ENCODE measurements around the gene NBDY.
A peak's percentile ranks its signal among the peaks of the same experiment; 100 is the strongest.
"Not testable (repeated sequence)": the region's sequence is repeated elsewhere in the genome, so short reads cannot be mapped to it uniquely, and the experiment has no call there.

The NBDY gene

GRCh38 chrX:56796641-56797395, 67.8 kb downstream of the NBDY start:
- Mint-ChIP-seq H3K9me3 (peaks cover 11% of the 10 kb centered on the region), H3K36me3 (ENCODE audit: low read depth) (peaks cover 62% of the 10 kb centered on the region), H3K27ac (no peak overlapping the region), H3K27me3 (no peaks in the 10 kb centered on the region), H3K4me1 (ENCODE audit: low read depth) (peaks cover 68% of the 10 kb centered on the region), H3K4me3 (no peak overlapping the region)
- intact Hi-C loops (cut with micrococcal nuclease): no loop called here

DNA sequence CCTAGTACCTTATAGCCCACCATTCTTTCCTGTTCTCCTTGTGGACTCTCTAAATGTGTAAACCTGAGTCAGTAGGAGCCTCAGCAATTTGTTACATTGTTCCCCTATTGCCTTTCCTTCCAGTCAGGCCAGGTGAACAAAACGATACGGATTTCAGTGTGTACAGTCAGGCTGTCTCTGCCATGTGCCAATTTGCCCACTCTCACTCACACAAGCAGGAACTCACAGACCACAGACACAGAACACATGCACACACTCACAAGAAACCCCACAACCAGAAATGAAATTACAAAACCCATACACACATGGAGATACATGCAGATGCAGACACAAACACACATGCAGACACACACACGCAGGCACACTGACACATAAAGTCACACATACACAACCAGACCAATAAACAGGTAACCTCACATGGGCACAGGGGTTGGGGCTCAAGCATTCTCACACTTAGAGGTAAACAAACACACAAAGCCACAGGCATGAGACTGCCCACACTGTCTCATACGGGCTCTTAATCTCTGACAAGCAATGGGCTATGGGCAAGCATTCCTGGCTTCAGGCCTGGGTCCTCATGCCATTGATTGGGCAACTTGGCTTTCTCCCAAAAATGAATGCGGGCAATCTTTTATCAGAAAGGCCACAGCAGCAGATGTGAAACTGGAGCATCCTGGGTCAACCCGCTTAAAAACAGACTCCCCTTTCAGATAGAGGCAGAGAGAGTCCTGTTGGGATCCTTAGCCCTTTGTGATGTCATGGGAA, 68.7 kb downstream of the NBDY start:
- peaks cover 61% of the 10 kb centered on the region for H3K4me1 Mint-ChIP-seq (ENCODE audit: low read depth)

DNA sequence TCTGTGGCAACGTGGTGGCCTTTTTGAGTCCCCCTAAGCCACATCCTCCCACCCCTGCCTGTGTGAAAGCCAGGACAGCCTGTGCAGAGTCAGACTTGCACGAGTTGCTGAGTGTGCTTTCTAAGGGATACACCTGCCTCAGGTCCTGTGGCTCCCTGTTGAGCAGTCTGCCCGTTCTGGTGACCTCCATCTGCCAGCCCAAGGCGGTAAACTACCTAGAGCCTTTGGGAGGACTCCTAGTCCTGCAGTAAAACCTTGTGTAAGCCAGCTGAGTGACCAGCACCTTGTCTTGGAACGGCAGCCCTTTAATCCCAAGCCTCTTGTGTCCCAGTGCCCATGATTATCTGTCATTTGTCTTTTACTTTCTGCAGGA, 69.3 kb downstream of the NBDY start:
- intact Hi-C loops (cut with micrococcal nuclease): no loop called here
- Mint-ChIP-seq H3K4me3 (no peak overlapping the region), H3K36me3 (ENCODE audit: low read depth) (peaks cover 70% of the 10 kb centered on the region), H3K9me3 (peaks cover 11% of the 10 kb centered on the region), H3K4me1 (ENCODE audit: low read depth) (peaks cover 58% of the 10 kb centered on the region), H3K27me3 (no peaks in the 10 kb centered on the region), H3K27ac (no peak overlapping the region)

More for the DNA sequence above, 68.7 kb downstream of the NBDY start:
- H3K36me3 Mint-ChIP-seq (ENCODE audit: low read depth): peaks cover 66% of the 10 kb centered on the region
- intact Hi-C loops (cut with micrococcal nuclease): no loop called here
- H3K4me3 Mint-ChIP-seq: no peak overlapping the region
- H3K9me3 Mint-ChIP-seq: peaks cover 11% of the 10 kb centered on the region
- no peaks in the 10 kb centered on the region for H3K27me3 Mint-ChIP-seq
- no peak overlapping the region for H3K27ac Mint-ChIP-seq

- H3K27me3 Mint-ChIP-seq: no peaks in the 10 kb centered on the region
- no peak overlapping the region for H3K4me3 Mint-ChIP-seq
- H3K36me3 Mint-ChIP-seq (ENCODE audit: low read depth): peaks cover 67% of the 10 kb centered on the region
- no peak overlapping the region for H3K27ac Mint-ChIP-seq
- intact Hi-C loops (cut with micrococcal nuclease): no loop called here
- peaks cover 11% of the 10 kb centered on the region for H3K9me3 Mint-ChIP-seq
- H3K4me1 Mint-ChIP-seq (ENCODE audit: low read depth): peaks cover 56% of the 10 kb centered on the region
These were observed 70.1 kb downstream of the NBDY start for GRCh38 chrX:56798866-56799758.

DNA sequence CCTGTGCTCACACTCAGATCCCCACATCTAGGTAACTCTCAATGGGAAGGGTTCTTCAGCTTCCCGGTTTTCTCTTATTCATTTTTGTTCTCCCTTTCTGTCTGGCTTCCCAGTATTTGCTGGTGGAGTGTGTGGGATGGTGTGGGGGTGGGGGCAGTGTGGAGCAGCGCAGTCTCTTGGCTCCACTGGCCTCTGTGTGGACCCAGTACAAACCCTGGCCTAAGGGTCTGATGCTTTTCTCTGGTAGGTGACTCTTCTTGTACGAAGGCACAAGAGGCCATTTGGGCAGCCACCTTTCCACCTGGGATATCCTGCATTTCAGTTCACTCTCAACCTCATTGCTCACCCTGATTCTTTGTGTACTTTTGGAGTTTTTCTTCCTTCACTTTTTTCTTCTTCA, 71.3 kb downstream of the NBDY start:
- intact Hi-C loops (cut with micrococcal nuclease): no loop called here
- H3K4me1 Mint-ChIP-seq (ENCODE audit: low read depth): peaks cover 56% of the 10 kb centered on the region
- no peak overlapping the region for H3K27ac Mint-ChIP-seq
- peaks cover 71% of the 10 kb centered on the region for H3K36me3 Mint-ChIP-seq (ENCODE audit: low read depth)
- H3K27me3 Mint-ChIP-seq: no peaks in the 10 kb centered on the region
- H3K4me3 Mint-ChIP-seq: no peak overlapping the region
- peaks cover 11% of the 10 kb centered on the region for H3K9me3 Mint-ChIP-seq

- Mint-ChIP-seq H3K9me3 (peaks cover 11% of the 10 kb centered on the region), H3K4me1 (ENCODE audit: low read depth) (peaks cover 54% of the 10 kb centered on the region), H3K27me3 (no peaks in the 10 kb centered on the region), H3K27ac (peak overlapping the region; percentile 56), H3K36me3 (ENCODE audit: low read depth) (peaks cover 70% of the 10 kb centered on the region), H3K4me3 (no peak overlapping the region)
- intact Hi-C loops (cut with micrococcal nuclease): no loop called here
These were observed 71.8 kb downstream of the NBDY start for GRCh38 chrX:56800801-56801200.

DNA sequence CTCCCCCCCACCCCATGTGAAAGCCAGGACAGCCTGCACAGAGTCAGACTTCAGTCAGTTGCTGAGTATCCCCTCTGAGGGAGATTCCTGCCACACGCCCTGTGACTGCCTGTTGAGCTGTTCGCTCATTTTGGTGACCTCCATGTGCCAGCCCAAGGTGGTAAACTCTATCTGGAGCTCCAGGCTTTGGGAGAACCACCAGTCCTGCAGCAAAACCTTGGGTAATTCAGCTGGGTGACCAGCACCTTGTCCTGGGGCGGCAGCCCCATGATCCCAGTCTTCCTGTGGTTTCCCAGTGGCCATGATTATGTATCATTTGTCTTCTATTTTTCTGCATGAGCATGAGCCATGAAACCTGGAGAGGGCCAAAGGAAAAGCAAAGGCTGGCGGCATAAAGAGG, 73.4 kb downstream of the NBDY start:
- Mint-ChIP-seq H3K36me3 (ENCODE audit: low read depth) (peaks cover 57% of the 10 kb centered on the region), H3K9me3 (peaks cover 2% of the 10 kb centered on the region), H3K27me3 (no peaks in the 10 kb centered on the region), H3K4me1 (ENCODE audit: low read depth) (peaks cover 43% of the 10 kb centered on the region), H3K27ac (no peak overlapping the region), H3K4me3 (no peak overlapping the region)
- intact Hi-C loops (cut with micrococcal nuclease): no loop called here

GRCh38 chrX:56802921-56803849, 74.1 kb downstream of the NBDY start:
- Mint-ChIP-seq H3K27ac (no peak overlapping the region), H3K9me3 (no peaks in the 10 kb centered on the region), H3K4me1 (ENCODE audit: low read depth) (peaks cover 39% of the 10 kb centered on the region), H3K36me3 (ENCODE audit: low read depth) (peaks cover 54% of the 10 kb centered on the region), H3K4me3 (peak overlapping the region; percentile 4), H3K27me3 (no peaks in the 10 kb centered on the region)
- intact Hi-C loops (cut with micrococcal nuclease): no loop called here

DNA sequence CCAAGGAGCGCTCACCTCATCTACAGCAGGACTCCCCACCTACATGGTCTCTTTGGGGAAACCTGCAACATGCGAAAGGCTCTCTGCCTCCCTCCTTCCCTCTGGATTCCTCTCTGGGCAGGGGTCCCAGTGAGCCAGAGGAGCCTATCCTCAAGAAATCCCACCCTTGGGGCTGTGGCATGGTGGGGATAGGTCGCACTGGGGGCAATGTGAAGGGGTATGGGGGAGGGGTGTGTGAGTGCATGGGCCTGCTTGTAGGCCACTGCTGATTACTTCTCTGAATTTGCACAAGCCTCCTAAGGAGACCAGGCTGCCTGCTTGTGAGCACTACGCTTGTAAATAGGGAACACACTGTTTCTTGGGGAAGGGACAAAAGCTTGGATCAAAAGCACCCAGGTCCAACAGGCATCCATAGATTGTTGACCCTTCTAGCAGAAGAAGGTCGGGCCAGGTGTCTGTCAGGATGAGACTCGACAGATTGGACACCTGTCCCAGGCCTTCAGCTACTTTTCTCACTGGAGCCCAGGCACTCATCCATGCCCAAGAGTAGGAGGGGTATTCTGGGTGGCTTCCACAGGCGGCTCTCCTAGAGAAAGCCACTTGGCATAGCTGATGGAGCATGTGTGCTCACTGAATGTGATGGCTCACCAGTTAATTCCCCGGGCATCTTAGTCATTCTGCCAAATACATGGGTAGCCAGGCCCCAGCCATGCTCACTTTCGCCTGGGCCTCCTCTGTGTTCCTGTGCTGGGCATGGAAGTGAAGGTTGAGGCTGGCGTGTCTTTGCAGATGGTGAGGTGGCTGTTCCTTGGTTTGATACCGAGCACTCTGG, 75.0 kb downstream of the NBDY start:
- Mint-ChIP-seq H3K4me1 (ENCODE audit: low read depth) (peaks cover 45% of the 10 kb centered on the region), H3K9me3 (no peaks in the 10 kb centered on the region), H3K4me3 (no peak overlapping the region), H3K27ac (no peak overlapping the region), H3K36me3 (ENCODE audit: low read depth) (peaks cover 49% of the 10 kb centered on the region), H3K27me3 (no peaks in the 10 kb centered on the region)
- intact Hi-C loops (cut with micrococcal nuclease): no loop called here

GRCh38 chrX:56804867-56805266, 75.8 kb downstream of the NBDY start:
- H3K27ac Mint-ChIP-seq: no peak overlapping the region
- peaks cover 44% of the 10 kb centered on the region for H3K4me1 Mint-ChIP-seq (ENCODE audit: low read depth)
- no peaks in the 10 kb centered on the region for H3K27me3 Mint-ChIP-seq
- intact Hi-C loops (cut with micrococcal nuclease): no loop called here
- H3K4me3 Mint-ChIP-seq: no peak overlapping the region
- H3K36me3 Mint-ChIP-seq (ENCODE audit: low read depth): peaks cover 41% of the 10 kb centered on the region
- no peaks in the 10 kb centered on the region for H3K9me3 Mint-ChIP-seq

DNA sequence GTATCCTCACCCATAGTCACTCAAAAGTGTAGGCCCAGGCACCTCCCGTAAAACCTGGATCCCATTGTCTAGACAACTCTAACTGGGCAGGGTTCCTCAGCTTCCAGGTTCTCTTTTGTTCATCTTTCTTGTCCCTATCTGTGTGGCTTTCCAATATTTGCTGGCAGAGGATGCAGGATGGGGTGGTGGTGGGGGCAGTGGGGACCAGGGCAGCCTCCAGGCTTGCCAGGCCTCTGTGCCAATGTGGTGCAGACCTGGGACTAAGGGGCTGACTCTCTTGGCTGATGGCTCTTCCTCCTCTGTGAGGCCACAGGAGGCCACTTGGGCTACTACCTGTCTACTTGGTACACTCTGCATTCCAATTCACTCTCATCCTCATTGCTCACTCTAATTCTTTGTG, 76.4 kb downstream of the NBDY start:
- Mint-ChIP-seq H3K27me3 (no peaks in the 10 kb centered on the region), H3K27ac (no peak overlapping the region), H3K4me1 (ENCODE audit: low read depth) (peaks cover 44% of the 10 kb centered on the region), H3K9me3 (no peaks in the 10 kb centered on the region), H3K36me3 (ENCODE audit: low read depth) (peaks cover 37% of the 10 kb centered on the region), H3K4me3 (no peak overlapping the region)
- intact Hi-C loops (cut with micrococcal nuclease): no loop called here

- intact Hi-C loops (cut with micrococcal nuclease); H3K27me3 Mint-ChIP-seq; H3K27ac Mint-ChIP-seq; H3K9me3 Mint-ChIP-seq; H3K4me3 Mint-ChIP-seq: not testable (repeated sequence)
- H3K36me3 Mint-ChIP-seq (ENCODE audit: low read depth): peaks cover 32% of the 10 kb centered on the region
- H3K4me1 Mint-ChIP-seq (ENCODE audit: low read depth): peaks cover 39% of the 10 kb centered on the region
These were observed 77.1 kb downstream of the NBDY start for GRCh38 chrX:56806176-56806575.
